Progenitor cell of endocrine pancreas (in vitro differentiated cells): ENCODE data around the gene DPF3. TPM values are rescaled to one million over a fixed set of nuclear protein-coding genes. Genes with fewer than 3 reads are reported as not detected.

ENCODE experiments used
- DNase-seq: peaks from one replicate; pipeline ENCODE4 v3.0.0; 2021; ENCODE audit warnings: low spot score; ENCODE audit not compliant: unreplicated experiment
- H3K27ac Mint-ChIP-seq: 2 replicates; pipeline ENCODE4 v1.8.0; 2021; ENCODE audit warnings: mild to moderate bottlenecking, moderate library complexity, mixed read lengths
- H3K27me3 Mint-ChIP-seq: 2 replicates; pipeline ENCODE4 v1.8.0; 2021; ENCODE audit warnings: mixed read lengths
- H3K36me3 Mint-ChIP-seq: 2 replicates; pipeline ENCODE4 v1.8.0; 2022; ENCODE audit warnings: mixed read lengths; ENCODE audit not compliant: insufficient read depth
- H3K4me1 Mint-ChIP-seq: 2 replicates; pipeline ENCODE4 v1.8.0; 2021; ENCODE audit warnings: low read depth, mixed read lengths
- H3K4me3 Mint-ChIP-seq: 2 replicates; pipeline ENCODE4 v1.8.0; 2021; ENCODE audit warnings: low read depth, mild to moderate bottlenecking, moderate library complexity, mixed read lengths
- H3K9me3 Mint-ChIP-seq: 2 replicates; pipeline ENCODE4 v1.8.0; 2021; ENCODE audit warnings: low read depth, mixed read lengths
- total RNA-seq: library from RNA; stranded (reverse); gene quantifications from 2 replicates; pipeline ENCODE4 v1.2.1, GENCODE V29; 2021
- TF ChIP-seq, protein P1 (sequence below): fragments of 200-600 bp; sonication (generic); IDR thresholded peaks from one replicate; pipeline ENCODE4 v1.5.0; 2021; ENCODE audit warnings: antibody characterized with exemption, mild to moderate bottlenecking; ENCODE audit not compliant: unreplicated experiment

Gene DPF3
- total RNA-seq, 1 donor from 2014 or later, result 2.2 TPM

DNA sequence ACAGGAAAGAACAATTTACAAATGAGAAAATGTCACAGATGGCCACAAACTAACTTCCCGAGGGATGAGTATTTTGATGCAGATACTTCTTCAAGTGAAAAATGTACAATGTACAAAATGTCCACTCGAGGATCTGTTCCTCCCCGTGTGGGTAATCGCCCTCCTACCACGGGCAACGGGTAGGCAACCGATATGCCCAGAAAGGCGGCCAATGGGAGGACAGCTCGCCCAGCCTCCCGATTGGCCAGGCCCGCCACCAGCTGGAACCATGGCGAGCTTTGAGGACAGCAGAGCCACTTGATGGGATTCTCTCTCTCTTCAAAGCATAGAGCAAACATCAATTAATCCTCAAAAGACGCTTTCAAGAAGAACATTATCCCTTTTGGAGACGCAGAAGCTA, 42.3 kb downstream of the DPF3 start:
- H3K4me1 Mint-ChIP-seq, result peaks cover 3% of the 10 kb centered on the region
- no peak overlapping the region for H3K27ac Mint-ChIP-seq
- H3K36me3 Mint-ChIP-seq, result no peaks in the 10 kb centered on the region
- H3K9me3 Mint-ChIP-seq, result no peaks in the 10 kb centered on the region
- DNase-seq, result no peak
- peaks cover 8% of the 10 kb centered on the region for H3K27me3 Mint-ChIP-seq
- no peak overlapping the region for H3K4me3 Mint-ChIP-seq
- TF ChIP-seq, protein P1, sequence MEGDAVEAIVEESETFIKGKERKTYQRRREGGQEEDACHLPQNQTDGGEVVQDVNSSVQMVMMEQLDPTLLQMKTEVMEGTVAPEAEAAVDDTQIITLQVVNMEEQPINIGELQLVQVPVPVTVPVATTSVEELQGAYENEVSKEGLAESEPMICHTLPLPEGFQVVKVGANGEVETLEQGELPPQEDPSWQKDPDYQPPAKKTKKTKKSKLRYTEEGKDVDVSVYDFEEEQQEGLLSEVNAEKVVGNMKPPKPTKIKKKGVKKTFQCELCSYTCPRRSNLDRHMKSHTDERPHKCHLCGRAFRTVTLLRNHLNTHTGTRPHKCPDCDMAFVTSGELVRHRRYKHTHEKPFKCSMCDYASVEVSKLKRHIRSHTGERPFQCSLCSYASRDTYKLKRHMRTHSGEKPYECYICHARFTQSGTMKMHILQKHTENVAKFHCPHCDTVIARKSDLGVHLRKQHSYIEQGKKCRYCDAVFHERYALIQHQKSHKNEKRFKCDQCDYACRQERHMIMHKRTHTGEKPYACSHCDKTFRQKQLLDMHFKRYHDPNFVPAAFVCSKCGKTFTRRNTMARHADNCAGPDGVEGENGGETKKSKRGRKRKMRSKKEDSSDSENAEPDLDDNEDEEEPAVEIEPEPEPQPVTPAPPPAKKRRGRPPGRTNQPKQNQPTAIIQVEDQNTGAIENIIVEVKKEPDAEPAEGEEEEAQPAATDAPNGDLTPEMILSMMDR, result no peak

DNA sequence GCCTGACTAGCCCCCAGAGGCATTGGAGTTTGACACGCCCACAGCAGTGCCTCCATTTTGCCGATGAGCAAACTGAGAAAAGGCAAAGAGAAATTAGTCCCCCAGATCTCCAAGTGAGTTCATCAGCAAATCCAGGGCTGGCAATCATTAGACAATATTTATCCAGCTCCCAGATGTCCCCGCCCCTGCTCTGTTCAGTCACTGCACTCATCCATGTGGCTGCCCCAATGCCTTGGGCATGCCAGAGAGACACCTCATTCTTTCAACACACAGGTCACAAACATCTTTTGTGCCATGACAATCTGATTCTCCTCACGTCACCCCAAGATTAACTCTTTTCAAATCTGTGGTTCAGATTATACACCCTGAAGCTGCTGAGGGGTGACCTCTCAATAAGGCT, 43.5 kb downstream of the DPF3 start:
- Mint-ChIP-seq H3K27ac (no peak overlapping the region), H3K9me3 (no peaks in the 10 kb centered on the region), H3K4me3 (no peak overlapping the region), H3K36me3 (no peaks in the 10 kb centered on the region), H3K4me1 (peaks cover 3% of the 10 kb centered on the region), H3K27me3 (peaks cover 8% of the 10 kb centered on the region)
- DNase-seq, result no peak
- TF ChIP-seq, protein P1, result no peak

DNA sequence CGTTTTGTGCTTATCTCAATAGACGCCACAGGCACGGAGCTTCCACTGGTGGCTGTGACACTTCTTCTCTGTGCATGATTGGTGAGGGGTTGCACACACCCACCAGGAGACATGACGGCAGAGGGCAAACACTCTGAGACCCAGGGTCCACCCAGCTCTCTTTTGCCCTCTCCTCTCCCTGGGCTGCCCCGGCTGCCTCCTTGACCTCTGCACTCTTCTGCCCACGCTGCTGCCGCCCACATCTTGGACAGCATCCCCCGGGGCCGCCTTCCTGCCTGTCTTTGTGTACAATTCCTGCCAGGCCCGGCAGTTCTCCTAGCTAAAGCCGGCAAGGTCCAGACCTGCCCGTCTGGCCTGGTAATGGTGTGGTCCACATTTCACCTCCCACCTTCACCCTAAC, 44.7 kb downstream of the DPF3 start:
- Mint-ChIP-seq H3K9me3 (no peaks in the 10 kb centered on the region), H3K4me1 (peaks cover 3% of the 10 kb centered on the region), H3K27me3 (peaks cover 8% of the 10 kb centered on the region), H3K36me3 (no peaks in the 10 kb centered on the region), H3K4me3 (no peak overlapping the region), H3K27ac (no peak overlapping the region)
- no peak for DNase-seq
- TF ChIP-seq, protein P1, result no peak

DNA sequence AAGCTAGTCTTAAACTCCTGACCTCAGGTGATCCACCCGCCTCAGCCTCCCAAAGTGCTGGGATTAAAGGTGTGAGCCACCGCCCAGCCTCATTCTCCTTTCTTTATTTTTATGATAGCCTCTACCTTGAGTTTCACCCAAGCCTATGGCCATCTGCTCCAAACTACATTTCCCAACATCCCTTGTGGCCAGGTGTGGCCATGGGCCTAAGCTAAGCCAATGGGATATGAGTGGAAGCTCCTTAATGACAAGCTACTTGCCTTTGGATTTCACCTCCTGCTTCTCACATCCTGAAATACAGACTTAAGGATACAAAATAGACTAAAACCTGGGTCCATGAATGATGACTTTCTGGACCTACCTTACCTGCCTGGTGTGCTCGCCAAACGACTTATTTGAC, 46.2 kb downstream of the DPF3 start:
- TF ChIP-seq, protein P1, result no peak
- DNase-seq, result no peak
- H3K4me3 Mint-ChIP-seq, result no peak overlapping the region
- H3K27me3 Mint-ChIP-seq, result peaks cover 8% of the 10 kb centered on the region
- no peak overlapping the region for H3K27ac Mint-ChIP-seq
- H3K9me3 Mint-ChIP-seq, result no peaks in the 10 kb centered on the region
- peaks cover 3% of the 10 kb centered on the region for H3K4me1 Mint-ChIP-seq
- H3K36me3 Mint-ChIP-seq, result no peaks in the 10 kb centered on the region

DNA sequence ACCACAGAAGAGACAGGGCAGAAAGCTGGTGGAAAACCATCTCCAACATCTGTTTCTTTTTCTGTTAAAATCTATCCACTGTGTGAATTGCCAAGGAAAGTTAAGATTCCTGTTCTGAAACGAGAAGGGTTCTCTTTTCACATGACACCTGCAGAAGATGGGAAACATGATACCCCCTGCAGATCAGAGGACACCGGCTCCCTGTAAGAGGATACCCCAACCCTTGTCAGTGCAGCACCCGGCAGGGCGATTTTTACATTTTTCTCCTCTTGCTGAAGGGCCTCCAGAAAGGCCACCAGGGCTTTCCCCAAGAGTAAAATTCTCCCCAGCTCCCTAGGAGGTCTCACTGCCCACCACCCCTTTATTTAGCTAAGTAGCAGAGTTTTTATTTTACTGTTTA, 48.2 kb downstream of the DPF3 start:
- H3K4me1 Mint-ChIP-seq, result peaks cover 3% of the 10 kb centered on the region
- no peak overlapping the region for H3K27ac Mint-ChIP-seq
- H3K9me3 Mint-ChIP-seq, result no peaks in the 10 kb centered on the region
- H3K27me3 Mint-ChIP-seq, result peaks cover 2% of the 10 kb centered on the region
- TF ChIP-seq, protein P1, result no peak
- H3K36me3 Mint-ChIP-seq, result no peaks in the 10 kb centered on the region
- H3K4me3 Mint-ChIP-seq, result no peak overlapping the region
- DNase-seq, result no peak

DNA sequence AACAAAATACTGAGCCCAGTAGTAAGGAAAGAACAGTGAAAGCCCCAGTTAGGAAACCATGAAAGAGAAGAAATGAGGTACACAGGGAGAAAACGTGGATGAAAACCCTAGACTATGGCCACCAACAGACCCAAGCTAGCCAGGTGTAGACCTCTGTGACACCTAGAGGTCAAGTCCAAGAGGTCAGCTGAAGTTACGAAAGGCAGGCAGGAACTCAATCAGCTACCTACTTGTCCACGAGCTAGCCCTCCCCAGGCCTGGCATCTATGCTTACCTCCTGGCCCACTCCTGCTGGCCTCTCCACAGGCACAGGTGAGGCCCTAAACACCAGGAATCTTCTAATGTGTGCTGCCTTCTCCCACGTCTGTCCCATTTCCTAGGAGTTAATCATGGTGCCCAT, 48.7 kb downstream of the DPF3 start:
- Mint-ChIP-seq H3K27me3 (peaks cover 2% of the 10 kb centered on the region), H3K9me3 (no peaks in the 10 kb centered on the region), H3K27ac (no peak overlapping the region), H3K36me3 (no peaks in the 10 kb centered on the region), H3K4me1 (peaks cover 1% of the 10 kb centered on the region), H3K4me3 (no peak overlapping the region)
- no peak for DNase-seq
- TF ChIP-seq, protein P1, result no peak
